Measurements from ENCODE around the gene HOXA10.

HOXA10 gene

DNA sequence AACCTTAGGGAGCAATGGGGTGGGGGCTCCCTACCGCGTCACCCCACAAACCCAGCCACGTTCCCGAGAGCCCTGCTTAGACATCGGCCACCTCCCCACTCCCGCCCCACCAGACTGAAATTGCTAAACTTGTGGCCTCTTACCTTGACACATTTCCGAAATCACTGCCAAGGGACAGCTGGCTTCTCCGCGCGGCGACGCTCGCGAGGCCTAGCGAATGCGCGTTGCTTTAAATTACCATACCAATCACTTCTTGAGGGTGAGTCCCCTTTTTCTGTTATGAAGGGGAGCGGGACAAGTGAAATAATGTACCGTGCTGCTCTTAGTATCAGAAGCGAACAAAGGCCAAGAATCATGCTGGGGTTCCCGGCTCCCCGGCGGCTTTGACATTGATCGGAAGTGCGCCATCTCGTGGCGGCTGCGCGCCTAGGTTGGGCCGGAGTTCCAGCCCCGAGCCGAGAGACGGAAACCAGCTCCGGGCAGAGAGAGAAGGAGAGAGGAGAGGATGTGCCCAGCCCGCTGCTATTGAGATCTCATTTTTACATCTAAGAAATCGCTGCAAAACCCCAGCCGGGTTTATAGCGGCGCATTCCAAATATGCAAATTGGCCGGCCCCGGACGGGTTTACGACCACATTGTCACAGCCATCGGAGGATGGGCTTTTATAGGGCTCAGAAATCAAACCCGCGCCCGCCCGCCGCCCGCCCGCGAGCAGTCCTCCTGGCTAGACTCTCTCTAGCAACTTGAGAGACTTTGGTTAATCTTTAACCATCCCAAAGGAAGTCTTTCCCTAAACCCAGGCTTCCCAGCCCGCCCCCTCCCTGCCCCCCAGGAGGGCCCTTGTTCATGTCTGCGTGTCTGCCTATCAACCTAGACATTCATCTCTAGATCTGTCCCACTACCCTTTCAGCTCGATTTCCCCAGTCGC lies 5.6 kb upstream of the HOXA10 start:
- peak in 1 of 2 experiments; percentile 64 for DNase-seq (ENCODE audit: low read depth in 2 of 2)

DNA sequence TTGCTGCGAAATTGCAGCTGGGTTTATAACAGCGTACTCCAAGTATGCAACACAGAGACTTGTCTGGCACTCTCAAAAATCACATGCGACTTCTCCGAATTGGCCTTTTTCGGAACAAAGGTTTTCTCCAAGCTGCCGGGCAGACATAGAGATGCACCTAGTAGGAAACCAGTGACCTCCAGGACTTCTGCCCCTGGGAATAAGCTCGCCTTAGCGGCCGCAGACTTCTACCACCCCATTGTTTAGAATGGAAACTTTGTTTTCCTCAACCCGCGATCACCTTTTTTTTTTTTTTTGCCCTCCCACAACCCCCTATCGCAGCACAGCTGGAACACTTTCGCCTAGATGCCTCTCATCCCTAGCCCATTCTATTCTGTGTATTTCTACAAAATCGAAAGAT lies 4.9 kb upstream of the HOXA10 start:
- no peak for DNase-seq (ENCODE audit: low read depth in 2 of 2)

DNA sequence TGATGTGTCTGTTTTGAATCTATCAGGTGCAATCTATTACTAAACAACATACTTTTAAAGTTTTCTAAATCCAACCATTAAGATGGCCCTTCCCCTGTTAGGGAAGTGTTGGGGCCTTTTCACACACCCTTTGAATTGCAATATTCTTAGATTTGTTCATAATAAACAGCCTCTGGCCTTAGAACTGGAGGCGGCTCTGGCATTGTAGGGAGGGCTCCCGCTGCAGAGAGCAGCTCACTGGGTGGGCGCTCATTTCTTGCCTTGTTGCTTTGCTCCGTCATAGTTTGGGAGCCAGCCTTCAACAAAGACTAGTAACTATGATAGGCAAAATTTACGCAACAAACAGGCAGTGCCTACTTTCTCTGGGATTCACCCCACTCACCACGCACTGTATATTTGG lies 4.2 kb upstream of the HOXA10 start:
- no peak for DNase-seq (ENCODE audit: low read depth in 2 of 2)

DNA sequence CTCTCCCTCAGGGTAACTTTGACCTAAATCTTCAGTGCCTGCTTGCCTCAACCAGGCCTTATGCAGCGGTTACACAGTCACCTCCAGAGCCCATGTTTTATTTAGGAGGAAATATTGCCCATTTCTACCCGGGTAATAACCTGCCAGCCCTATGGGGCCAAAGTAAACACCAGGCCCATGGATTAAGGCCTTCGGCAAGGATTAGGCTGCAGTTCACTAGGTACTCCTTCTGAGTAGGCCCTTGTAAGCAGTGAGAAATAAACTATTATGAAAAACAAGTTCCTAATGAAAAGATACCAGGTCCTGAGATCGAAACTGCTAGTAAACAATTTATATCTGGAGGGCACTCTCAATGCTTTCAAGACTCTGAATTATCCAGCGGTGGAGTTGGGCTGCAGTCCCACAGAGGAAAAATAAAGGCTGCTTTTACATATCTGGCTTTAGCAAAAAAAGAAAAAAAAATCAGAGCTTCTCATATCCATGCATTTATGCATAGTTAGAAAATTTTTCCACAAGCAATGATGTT lies 3.7 kb upstream of the HOXA10 start:
- DNase-seq (ENCODE audit: low read depth in 2 of 2): no peak

DNA sequence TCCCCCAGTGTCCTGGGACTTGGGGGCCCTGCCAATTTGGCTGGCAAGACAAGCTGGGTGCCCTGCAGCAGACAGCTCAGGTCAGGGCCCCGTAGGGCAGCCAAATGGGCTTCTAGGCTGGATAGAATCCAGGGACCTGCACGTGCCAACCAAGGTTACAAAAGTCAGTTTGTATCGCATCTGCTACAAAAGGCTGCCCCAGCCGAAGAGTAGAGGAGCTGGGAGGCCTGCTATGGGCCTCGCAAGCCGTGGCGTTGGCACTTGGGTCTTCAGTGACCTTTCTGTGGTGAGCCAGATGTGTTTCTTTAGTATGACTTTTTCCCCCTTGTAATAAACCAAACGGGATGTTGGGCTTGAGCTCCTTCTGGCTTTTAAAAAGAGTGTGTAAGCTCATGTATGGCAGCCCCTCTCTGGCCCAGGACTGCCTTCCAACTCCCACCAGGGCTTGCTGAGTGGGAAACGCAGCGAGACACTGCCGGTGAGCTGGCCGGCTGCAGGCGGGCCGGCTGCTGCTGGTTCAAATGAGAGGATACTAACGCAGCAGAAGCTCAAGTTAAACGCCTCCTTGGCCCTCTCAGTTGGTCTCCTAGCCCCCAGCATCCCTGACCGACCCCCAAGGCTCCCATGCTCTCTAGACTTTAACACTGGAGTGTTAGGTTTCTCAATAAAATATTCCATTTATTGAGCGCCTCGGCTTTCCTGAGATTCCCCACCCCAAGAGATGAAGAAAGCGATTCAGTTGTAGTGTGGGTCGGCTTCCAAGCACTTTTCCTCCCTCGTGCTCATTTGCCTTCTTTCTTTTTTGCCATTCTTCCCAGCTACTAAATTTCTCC lies 3.1 kb upstream of the HOXA10 start:
- no peak for DNase-seq (ENCODE audit: low read depth in 2 of 2)

DNA sequence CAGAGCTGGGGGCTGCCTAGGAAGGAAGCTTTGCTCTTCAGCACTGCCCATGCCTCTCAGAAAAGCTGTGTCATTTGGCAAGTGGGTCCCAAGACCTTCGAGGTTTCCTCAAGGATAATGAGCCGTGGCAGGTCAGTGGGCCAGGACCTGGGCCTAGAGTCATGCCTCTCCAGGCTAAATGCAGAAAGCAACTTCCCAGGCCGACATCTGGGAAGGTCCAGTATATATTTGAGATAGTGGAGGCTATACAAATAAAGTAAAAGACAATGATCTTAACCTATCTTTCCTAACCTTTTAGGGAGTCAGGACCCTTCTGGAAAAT lies 2.4 kb upstream of the HOXA10 start:
- DNase-seq (ENCODE audit: low read depth in 2 of 2): no peak

DNA sequence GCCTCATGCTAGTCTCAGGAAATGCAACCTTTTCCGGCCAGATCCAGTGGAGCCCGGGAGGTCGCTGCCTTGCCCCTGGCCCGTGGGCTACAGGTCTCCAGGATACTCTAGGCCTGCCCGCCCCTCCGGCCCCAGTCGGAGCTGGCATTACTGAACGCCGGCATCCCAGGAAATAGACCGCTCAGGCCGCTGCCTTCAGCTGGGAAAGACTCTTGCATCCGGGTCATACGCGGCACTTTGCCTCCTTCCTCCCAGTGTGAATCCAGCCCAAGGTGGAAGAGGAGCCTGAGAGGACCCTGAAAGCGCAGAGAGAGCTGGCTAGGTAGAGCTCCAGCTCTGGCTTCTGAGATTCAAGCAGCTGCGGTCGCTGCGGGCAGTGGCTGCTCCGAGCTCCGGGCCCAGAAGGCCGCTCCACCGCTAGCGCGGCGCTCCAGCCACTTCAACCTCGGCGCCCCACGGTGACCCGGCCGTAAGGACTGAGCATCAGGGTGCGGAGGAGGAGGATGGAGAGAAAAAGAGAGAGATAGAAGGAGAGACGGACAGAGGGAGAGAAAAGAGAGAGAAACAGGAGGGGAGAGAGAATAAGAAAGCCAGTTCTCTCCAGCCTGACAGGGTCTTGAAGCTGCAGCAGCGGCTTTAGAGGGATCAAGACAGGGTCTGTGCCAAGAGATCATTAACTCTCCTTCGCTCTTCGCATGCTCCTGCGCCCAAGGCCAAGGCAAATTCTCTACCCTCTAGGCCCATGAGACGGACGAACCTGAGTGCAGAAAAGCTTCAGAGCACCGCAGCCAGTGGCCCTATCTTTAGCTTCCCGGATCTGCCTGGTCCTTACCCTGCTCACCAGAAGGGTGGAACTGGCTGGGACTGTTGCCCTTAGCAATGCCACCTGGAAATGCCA lies 1.8 kb upstream of the HOXA10 start:
- DNase-seq (ENCODE audit: low read depth in 2 of 2): no peak

DNA sequence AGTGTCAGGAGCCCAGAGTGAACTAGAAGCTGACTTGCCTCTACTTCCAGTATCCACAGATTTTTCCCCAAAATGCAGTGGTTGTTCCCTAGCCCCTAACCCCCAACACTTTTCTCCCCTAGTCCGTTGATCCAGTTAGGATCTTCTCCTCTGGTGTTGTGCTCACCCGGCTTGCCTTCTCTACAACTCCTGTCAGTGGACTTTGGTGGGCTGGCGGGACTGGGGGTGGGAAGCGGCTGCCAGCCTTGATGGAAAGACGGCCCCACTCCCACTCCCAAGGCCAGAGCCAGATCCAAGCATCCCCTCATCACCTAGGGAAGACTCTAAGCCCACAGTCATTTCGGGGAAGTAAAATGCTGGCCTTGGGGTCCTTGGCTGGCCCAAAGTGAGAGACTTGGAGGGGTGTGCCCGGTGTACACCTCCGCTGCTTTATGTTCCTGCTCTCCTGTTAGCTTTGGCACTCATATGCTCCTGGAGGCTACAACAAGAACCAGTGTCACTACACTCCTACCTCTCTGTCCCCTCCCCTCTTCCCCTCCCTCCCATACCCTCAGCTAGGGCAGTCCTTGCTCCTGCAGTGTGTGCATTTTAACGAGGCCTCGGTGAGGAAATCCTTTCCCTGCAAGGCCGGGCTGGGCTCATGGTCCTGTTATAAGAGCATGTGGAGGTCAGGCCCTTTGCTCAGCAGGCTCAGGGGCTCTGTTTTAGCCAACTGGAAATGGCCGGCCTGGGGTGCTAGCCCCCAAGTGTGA lies 930 bp upstream of the HOXA10 start:
- no peak for DNase-seq (ENCODE audit: low read depth in 2 of 2)

DNA sequence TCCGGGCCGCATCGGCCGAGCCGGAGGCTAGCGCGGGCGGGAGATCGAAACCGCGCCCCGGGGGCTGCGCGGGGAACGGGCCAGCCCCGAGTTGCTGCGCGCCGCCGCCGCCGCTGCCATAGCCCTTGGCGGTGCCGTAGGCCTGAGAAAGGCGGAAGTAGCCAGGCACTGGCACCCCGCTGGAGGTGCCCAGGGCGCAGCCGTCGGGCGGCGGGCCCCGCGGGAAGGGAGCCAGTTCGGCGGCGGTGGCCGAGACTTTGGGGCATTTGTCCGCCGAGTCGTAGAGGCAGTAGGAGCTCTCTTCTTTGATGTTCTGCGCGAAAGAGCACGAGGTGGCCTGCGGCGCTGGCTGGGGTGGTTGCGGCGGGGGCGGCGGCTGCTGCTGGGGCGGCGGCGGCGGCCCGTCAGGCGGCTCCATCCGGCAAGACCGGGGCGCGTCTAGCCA lies 587 bp downstream of the HOXA10 start:
- no peak for DNase-seq (ENCODE audit: low read depth in 2 of 2)

DNA sequence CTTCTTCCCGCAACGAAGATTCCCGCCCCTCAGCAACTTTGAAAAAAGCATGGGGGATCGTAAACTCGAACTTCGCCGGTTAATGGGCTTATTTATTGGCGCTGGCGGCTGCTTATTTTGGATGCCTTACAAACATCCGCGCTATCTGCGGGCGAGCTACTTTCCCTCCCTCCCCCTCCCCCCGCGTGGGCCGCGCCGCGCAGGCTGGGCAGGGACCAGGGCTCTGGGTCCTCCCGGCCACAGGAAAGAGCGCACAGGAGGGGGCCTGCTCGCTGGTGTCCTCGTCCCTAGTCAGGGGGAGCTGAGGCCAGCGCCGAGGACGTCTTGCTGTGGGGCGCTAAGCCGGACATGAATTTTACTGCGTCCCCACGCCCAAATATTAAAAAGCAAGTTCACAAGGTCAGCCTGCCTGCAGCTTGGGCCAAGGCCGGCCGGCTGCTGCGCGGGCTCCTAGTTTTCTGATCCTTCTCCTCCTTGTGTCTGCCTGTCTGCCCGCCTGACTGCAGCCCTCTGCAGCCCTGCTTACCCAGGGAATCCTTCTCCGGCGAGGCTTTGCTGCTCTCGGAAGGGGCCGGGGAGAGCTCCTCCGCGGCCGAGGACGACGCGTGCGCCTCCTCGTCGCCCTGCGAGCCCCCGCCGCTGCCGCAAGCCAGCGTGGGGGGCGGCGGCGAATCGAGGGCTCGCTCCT lies 1.2 kb downstream of the HOXA10 start:
- peak in 1 of 2 experiments; percentile 53 for DNase-seq (ENCODE audit: low read depth in 2 of 2)

DNA sequence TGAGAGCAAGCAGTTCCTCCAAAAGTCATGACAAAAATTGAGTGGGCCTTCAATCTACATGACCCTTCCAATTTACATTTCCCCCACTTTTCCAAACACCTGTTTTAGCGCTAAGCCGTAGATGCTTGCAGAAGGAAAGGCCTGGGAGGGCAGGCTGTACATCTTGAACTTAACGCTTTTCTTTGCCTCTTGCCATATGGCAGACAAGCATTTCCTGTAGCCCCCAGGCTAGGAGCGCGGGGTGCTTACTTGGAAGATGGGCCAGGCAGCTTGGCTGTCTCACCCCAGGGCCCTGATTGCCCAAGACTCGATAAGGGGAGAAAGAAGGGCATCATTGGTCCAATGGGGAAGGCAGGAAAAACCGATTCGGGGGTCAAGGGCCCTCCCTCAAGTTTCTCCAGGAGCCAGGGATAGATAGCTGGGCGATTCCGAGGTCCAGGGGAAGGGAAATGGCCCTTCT lies 1.8 kb downstream of the HOXA10 start:
- no peak for DNase-seq (ENCODE audit: low read depth in 2 of 2)

DNA sequence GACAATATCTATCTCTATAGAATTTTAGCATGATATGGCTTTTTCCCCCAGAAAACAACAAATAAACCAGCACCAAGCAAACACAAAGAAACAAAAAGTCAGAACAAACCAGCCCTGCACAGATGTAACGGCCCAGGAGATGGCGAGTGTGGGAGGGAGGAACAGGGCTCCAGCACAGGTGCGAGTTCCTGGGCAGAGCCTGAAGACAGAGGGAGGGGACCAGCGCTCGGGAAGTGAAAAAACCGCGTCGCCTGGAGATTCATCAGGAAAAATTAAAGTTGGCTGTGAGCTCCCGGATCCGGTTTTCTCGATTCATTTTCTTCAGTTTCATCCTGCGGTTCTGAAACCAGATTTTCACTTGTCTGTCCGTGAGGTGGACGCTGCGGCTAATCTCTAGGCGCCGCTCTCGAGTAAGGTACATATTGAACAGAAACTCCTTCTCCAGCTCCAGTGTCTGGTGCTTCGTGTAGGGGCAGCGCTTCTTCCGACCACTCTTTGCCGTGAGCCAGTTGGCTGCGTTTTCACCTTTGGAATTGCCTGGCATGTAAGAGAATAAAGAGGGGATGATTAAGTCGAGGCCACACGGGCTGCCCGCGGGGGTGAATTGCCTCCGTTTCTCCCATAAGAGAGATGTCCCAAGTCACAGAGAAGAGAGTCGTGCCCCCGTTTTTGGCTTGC lies 2.3 kb downstream of the HOXA10 start:
- no peak for DNase-seq (ENCODE audit: low read depth in 2 of 2)

DNA sequence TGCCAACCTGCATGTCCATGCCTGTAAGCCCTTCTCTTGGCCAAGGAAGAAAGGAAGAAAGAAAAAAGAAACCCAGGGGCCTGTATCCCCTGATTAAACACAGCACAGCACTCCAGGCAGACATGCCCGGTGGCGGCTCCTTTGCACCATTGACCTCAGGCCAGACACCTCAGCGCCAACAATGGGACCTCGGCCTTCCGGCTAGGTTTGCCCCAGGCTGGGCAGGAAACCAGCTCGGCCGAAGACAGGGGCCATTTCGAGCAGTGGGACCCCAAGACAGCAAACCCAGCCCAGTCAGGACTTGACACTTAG lies 2.8 kb downstream of the HOXA10 start:
- DNase-seq (ENCODE audit: low read depth in 2 of 2): no peak

DNA sequence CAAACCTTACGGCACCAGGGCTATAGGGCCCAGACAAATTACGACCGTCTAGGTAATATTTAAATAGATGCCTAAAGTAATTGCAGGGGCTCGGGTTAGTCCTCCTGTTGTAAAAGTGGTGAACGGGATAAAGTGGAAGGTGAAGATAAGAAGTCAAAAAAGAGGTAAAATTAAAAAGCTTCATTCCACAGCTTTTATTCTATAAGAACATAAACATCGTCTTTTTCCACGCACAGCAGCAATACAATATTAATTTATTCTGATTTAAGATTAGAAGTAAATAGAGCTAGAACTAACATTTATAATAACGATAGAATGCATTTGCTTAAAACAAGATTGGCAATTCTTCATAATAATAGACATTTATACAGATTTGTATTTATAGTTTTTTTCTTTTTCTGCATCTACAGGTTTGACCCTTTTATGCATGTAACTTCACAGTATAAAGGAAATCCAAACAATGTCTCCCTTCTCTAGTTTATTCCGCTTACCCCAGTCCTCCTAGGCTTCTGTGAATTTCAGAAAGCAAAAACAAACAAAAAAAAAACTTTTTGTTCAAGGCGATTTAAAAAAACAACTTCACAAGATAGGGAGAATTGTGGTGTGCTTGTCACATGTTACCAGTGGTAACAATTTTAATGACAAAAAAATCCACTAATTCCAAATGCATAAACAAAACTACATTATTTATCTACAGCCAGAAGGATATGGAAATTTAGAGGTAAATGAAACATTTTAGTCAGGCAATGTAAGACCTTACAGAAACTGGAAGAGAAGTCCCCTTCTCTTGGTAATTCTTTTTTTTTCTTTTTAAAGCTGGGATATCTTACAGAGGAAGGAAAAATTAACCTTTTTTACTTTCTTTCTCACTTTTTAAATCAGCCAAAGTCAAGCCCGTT lies 3.4 kb downstream of the HOXA10 start:
- DNase-seq (ENCODE audit: low read depth in 2 of 2): no peak

DNA sequence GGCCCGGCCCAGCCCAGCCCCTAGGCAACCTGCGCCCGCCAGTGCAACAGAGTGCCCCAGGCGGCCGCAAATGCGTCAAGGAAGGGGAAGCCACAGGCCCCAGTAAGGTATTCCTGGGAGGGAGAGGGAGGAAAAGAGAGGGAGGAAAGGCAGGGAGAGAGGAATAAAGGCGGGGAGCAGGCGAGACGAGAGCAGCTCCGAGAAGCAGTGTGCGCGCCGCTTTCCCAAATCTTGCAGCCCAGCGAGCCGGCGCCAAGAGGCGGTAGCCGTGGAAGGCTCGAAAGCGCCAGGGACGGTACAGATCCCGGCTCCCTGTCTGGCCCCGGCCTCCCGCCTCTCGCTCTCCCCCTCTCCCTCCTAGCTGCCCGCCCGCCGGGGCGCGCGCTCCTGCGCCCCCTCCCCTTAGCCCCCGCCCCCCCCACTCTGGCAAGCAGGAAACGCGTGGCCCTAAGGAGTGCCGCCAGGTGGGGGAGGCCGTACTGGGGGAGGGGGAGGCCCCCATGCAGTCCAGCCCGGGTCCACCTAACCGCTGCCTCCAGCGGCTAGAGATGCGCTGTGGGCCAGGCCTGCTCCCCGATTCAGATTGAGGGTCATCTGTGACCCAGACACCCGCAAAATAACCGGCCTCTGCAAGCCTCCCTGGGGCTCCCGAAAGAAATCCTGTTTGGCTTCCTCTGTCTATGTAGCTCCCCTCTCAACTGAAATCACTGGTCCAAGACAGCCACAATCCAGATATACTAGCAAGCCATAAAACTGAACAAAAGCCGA lies 4.3 kb downstream of the HOXA10 start:
- DNase-seq (ENCODE audit: low read depth in 2 of 2): no peak

DNA sequence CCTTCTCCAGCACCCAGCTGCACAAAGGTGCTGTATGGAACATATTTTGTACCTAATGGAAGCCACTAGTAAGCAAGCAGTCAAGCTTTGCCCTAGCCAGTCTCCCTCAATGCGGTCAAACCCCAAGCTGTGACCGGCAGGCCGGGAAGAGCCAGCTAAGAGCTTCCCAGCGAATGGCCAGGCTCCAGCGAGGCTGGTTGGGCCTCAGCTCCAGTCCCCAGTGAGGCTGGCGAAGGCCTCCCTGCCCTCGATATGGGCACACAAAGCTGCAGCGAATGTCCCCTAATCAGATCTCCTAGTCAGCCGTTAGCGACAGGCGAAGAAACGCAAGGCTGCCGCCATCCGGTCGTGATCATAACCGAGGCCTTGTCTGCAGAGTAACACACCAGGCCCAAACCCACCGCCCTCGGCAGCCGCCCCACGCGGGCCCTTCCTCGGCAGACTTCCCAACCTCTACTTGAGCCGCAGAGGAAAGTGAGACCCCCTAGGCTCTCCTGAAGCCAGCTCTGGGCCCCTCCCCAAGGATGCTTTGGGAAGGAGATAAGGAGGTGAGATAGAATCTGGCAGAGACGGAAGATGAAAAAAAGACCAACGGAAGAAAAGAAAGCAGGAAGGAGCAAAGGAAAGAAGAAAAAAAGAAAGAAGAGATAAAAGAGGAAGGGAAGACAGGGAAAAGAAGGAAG lies 5.7 kb downstream of the HOXA10 start:
- no peak for DNase-seq (ENCODE audit: low read depth in 2 of 2)

DNA sequence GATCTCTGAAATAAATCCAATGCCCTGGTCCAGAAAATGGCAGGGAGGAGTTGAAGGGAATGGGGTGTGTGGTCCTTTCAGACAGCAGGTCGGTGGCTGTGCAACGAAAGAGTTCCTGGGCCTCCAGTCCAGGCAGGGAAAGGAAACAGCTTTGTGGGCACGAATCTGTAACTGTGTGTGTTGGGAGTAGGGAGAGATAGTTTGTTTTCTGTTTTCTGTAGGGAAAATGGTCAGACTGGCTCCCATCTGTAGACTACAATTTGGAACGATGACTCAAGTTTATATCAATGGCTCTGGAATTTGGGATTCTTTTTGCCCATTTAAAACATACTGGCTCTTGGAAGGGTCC lies 6.2 kb downstream of the HOXA10 start:
- DNase-seq (ENCODE audit: low read depth in 2 of 2): no peak
